ENCODE results near the gene EPS8.
"Not testable (repeated sequence)": the region's sequence is repeated elsewhere in the genome, so short reads cannot be mapped to it uniquely, and the experiment has no call there.

The EPS8 gene

DNA sequence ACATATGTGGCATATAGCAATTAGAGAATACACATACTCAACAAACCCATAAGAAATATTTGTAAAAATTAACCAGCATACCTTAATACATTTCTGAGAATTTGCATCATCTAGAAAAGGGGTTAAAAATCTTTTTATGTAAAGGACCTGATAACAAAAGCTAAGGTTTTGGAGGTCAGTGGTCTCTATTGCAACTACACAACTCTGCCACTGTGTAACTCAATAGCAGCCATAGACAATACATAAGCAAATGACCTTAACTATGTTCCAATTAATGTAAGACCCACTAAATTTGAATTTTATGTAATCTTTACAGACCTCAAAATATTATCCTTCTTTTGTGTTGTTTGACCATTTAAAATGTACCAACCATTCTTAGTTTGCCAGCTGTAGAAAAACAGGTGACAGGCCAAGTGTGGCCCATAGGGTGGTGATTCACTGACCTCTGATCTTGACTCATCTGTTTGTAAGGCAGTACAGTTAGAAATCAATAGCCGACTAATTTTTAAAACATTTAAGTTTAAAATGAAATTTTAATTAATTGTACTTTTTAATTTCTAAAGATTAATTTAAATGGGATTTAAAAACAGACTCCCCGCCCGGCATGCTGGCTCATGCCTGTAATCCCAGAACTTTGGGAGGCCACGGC lies 7.4 kb upstream of the EPS8 start:
- no peak for DNase-seq

DNA sequence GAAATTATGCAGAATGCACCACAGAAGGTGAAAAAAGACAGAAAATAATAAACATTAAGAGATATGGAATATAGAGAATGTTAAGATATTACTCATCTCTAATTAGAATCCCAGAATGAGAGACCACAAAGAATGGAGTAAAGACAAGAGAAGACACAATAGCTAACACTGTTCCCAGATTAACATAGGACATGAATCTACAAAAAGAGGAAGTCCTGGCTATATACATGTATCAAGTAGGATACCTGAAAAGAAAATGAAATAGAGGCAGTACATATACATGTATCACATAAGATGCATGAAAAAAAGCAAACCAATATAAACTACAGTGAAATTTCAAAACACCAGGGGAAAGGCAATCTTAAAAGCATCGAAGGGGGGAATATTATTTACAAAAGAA lies 5.6 kb upstream of the EPS8 start:
- no peak for DNase-seq

DNA sequence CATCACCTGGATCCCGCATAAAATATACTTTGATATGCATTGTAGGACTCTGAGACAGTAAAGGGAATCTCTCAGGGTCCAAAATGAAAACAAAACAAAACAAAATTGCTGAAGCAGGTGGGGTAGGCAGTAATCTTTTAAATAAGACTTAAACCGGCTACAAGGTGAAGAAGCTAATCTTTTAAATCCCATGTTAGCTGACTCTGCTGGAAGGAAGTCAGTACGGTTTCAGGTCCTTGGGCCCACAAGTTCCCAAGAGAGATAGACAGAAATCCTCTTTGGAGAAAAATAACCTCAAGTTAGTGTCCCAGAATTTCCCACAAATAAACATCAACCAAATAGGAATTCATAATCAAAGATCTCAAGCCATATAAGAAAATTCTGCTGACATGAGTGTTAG lies 5.0 kb upstream of the EPS8 start:
- no peak for DNase-seq

DNA sequence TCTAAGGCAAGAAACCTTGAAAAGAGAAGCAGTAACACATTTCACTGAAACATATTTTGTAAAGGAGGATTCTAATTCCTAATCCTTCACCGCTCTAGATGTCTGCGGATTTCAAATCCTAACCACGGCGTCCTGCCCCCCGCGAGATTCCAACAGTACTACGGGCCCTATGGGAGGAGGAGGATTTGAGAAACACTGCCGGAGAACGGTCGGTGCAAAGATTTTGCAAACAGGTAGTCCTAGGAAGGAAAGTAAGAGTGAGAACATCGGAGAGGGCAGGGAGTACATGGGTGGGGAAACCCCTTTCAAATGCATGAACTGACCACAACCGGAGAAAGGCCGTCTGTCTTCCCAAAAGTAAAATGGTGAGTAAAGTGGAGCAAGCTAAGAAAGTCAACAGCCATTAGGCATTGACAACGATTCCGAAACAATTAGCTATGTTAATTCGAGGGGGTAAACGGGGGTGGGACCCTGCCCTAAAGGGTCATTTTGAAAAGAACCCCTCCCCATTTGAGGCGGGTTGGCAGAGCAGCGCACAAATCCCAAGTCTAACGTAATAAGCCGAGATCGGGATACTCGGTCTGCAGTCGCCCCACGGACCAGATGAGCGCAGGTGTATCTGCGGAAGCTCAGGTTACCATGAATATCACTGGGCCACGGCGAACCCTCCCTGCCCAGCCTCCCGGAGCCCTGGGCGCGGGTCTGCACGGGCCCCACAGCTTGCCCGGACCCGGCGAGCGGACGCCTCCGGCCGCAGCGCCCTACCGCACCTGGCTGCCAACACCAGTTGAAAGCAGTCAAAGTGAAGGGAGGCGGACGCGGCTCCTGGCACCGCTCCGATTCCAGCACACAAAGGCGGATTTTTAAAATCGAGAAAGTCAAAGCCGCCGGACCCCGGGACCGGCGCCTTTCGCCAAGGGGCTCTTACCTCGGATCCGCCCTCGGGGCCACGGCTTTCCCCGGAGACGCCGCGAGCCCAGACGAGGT lies 662 bp downstream of the EPS8 start:
- no peak for DNase-seq

DNA sequence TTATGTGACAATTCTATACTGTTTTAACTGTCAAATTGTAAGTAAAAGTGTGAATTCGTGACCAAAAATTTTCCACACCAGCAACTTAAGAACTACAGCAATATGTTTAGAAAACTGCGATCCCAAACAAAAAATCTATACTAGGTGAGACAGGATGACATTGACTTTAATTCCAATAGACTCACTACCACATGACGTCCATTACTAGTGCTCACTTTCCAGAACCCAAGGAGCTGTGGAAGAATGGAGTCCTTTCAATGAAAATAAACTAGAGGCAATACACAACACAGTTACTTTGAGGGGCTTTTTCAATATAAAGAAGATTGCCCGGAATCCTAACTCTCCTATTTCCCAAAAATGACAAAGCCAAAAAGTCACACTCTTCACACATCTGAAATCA lies 1.4 kb downstream of the EPS8 start:
- no peak for DNase-seq

DNA sequence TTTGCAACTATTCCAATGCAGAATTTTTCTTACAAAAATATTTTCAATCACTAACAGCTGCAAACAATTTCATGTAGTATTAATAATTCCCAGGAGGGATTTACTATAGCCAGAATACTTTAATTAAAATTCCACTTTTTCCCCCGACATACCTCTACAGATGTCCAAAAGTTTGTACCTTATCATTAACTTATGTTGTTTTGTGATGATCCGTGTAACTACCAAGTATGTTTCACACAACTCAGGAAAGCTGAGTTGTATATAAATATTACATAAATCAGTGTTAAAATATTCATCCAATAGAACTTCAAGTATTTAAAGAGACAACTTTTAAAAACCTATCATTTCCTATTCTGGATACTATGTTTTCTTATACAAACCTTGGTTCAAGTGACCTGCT lies 2.4 kb downstream of the EPS8 start:
- no peak for DNase-seq

DNA sequence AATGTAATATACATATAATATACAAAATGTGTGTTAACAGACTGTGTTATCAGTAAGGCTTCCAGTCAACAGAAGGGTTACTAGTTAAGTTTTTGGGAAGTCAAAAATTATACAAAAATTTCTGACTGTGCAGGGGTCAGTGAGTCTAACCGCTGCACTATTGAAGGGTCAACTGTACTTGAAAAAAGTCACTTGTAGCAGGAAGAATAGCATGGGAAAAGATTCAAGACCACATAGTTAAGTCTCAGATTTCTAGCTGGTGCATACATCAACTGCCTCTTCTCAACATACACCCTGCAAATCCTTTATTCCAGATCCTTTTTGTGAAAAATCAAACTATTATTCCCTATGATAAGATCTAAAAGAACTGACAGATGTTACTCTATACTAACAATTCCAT lies 5.9 kb downstream of the EPS8 start:
- no peak for DNase-seq

DNA sequence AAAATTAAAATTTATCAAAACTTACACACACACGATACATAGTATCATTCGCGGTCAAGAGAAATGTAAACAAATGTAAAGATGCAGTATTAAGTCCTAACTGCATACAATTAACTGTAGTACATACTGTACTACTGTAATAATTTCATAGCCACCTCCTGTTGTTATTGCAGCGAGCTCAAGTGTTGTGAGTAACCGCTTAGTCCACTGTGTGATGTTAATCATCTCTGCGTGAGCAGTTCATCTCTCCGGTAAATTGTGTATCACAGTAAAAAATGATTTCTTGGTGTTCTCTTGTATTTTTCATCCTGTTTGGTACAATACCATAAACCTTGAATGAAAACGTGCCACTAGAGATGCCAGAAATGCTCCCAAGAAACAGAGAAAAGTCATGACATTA lies 6.5 kb downstream of the EPS8 start:
- no peak for DNase-seq

DNA sequence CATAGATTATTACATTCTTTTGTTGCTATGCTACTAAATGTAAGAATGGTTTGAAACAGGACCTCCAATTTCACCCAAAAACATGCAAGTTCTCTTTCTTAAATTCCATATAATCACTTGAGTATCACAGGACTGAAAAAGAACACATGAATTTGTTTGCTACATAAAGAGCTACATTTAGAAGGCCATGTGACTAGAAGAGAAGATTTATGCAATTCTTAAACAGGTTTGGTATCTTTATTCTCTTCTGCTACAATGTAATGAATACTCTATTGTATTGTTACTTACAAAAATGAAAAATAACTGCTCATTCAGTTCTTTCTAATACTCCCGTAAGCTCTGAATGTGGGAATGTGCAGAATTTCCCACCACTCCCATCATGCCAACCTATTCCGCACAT lies 9.3 kb downstream of the EPS8 start:
- DNase-seq: no peak

DNA sequence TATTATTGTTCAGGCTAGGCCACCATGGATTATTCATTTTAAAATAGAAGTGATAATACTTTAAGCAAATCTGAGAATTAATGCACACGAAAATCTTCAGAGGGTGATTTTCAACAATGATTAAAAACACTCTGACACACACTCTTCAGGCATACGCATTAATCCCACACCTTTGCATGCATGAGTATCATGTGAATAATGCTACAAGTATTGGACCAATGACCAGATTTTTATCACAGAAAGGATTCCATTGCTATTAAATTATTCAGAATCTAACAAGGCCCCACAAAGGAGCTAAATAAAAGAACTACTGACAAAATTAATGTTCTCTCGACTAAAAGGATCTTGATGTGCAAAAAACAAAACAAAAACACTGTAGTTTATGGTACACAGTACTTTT lies 11.1 kb downstream of the EPS8 start:
- DNase-seq: no peak

DNA sequence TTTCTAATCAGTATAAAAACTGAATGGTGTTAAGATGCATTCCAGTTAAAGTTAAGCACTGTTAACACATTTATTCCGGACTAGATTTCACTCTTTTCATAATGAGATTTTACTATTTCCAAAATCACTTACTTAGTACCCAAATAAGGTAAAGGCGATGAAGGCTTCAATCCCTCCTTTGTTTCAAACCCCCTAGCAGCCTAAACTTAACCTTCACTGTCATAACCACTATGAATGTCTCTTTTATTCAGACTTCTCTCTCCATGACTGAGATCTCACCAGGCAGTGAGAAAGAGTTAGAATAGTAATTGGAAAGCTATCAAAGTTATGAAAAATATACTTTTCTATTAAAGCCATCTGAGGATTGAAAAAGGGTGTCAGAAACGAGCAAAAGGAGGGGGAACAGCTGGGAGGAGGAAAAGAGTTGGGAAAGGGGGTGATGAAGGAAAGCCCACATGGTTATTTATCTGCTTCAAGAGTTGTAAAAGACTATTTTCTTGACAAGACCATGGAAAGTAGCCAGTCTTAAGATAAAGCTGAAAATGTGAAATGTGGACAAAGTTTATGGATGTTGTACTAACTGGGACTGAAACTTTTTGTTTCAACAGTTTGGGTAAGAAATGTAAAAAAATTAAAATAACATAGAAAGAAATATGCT lies 11.7 kb downstream of the EPS8 start:
- DNase-seq: no peak

DNA sequence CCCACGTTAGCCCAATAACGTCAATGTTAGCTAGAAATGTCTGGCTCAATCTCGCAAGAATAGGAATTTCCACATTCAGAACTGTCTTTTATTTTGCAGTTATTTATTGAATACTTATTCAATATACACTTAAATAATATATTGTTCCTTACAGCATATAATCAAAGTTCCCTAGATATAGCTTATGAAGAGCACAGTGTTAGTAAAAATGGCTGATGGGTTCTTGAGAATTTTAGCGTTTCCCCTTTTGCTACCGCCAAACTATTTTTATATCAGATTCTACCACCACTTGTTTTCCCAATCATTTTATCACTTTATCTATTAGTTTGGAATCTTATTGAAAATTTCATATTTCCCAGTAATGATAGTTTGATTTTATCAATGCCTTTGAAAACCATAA lies 12.7 kb downstream of the EPS8 start:
- no peak for DNase-seq

DNA sequence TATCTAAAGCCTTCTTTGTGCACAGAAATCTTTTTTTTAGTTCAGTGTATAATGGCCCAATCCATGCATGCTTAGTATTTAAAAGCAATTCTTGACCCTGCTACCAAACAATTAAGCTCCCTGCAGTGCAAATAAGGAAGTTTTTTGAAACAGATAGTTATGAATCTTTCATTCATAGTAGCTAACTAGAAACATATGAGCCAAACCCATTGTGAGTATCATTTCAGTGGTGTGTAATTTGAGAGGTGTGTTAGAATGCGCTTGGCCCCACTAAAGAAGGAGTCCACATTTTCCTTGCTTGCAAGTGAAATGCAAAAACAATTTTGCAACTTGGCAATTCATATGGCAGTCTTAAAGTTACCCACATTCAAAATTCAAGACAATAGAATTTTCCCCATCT lies 14.4 kb downstream of the EPS8 start:
- no peak for DNase-seq

DNA sequence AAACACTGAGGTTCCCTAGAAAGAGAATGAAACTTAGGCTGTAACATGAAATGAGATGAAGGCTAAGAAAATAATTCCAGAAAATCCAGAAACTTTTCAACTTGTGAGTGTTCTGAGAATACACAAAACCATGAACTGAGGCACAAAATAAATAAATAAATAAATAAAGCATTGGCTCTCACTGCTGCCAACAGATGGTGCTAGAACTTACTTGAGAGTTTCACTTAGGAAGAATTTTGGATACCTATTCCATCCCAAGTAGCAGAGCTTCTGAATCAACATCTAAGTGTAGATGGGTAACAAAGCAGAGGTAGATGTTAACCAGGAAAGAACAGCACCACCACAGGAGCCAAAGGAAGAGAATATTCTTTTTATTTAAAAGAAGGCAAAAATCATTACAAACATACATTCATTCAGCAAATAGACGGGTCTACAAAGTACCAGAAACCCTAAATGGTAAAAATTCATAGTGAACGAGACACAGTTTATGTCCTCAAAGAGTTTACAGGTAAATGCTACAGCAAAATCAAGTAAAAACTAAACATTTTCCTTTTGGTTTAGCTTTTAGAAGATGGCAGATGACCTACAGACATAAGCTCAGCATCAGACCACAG lies 16.7 kb downstream of the EPS8 start:
- no peak for DNase-seq

DNA sequence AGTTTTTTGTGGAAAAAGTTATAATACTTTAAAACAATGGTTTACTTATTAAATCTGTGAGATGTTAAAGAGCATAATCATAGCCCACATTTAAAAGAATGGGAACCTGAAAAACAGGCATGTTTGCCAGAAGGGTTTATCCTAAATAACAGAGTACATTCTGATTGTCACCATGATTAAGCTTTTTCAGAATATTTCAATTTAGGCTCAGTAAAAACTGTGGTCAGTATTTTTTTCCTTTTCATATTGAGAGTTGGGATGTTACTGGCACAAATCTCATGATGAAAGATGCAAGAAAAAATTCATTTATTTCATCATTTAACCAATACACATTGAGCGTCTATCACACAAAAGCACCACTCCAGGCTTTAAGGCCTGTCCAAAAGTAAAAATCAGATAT lies 18.6 kb downstream of the EPS8 start:
- no peak for DNase-seq

DNA sequence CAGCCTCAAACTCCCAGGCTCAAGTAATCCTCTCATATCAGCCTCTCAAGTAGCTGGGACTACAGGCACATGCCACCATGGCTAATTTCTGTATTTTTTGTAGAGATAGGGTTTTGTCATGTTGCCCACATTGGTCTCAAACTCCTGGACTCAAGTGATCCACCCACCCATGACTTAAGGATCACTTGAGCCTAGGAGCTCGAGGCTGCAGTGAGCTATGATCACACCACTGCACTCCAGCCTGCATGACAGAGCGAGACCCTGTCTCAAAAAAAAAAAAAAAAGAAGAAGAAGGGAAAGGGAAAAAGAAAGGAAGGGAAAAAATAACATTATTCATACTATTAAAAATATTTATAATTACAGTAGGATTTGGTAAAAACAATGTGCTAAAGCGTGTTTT lies 19.2 kb downstream of the EPS8 start:
- no peak for DNase-seq

DNA sequence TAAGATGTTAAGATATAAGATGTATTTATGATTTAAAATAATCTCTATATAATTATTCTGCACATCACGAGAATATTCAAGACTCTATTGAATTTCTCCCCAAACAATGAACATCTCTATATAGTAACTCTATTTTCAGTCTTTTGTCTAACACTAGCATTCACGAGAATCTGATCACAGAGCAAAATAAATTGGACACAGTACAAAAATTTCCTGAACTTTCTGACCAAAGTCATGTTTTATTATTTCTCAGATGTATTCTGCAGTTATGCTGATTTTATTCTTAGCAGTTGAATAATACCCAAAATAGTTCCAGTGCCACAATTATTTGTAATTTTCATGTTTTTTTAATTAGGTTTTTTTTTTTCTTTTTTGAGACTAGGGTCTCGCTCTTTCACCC lies 19.6 kb downstream of the EPS8 start:
- DNase-seq: no peak

DNA sequence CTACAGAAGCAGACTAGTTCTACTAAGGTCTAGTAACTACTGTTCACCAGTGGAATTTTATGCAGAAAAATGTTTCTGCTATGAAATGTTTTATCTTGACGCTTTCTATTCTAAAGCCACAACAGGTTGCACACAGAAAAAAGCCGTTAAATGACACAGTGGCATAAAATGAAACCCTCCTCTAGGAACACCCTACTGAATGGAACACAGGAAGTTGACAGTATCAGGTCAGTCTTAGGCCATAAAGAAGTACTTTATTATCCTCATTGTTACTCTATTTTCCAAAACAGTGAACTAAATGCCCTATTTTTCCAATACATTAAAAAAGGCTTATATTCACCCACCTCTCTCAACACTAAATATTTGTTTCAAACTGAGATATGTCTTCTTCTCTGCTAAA lies 21.9 kb downstream of the EPS8 start:
- DNase-seq: no peak

DNA sequence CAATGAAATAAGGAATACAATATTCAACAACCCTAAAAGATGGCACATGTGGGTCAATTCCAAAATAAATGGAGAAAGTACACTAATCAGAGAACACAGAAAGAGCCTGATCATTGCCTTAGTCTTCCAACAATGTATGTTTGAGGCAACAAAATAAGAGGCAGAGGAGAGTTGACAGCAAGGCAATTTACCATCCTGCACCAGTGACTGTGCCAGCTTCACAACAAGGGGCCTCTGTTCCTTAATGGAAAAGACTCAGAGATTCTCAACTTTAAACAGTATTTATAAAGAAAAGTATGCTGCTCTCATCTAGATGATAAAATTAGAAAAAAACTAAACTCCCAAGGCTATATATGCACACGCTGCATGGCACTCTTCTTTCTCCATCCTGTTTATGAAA lies 25.9 kb downstream of the EPS8 start:
- no peak for DNase-seq

DNA sequence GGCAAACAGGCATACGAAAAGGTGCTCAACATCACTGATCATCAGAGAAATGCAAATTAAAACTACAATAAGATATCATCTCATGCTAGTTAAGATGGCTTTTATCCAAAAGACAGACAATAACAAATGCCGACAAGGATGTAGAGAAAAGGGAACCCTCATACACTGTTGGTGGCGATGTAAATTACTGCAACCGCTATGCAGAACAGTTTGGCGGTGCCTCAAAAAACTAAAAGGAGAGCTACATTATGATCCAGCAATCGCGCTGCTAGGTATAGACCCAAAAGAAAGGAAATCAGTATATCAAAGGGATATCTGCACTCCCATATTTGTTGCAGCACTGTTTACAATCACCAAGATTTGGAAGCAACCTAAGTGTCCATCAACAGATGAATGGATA lies 27.0 kb downstream of the EPS8 start:
- not testable (repeated sequence) for DNase-seq

DNA sequence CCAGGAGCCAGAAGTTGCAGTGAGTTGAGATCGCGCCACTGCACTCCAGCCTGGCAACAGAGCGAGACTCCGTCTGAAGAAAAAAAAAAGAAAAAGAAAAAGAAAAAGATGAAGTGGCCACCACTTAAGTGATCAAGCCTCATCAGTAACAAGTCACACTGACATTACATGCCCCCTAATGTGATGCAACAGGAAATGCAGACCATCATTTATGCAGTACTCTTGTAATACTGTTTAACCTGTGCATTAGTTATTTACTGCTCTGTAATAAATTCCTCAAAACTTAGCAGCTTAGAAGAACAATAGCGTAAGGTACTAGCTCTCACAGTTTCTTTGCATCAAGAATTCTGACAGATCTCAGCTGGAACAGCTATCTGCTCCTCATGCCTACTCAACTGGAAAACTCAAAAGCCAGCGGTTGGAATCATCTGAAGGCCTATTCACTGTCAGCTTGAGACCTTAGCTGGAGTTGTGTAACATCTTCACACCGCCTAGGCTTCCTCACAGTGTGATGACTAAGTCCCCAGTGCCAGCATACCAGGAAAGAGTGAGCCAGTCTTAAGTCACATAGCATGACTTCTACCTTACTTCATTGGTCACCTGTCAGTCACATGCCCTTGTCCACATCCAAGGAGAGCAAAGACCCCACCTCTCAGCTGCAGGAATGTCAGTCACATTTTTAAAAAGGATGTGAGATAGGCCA lies 31.5 kb downstream of the EPS8 start:
- DNase-seq: no peak

DNA sequence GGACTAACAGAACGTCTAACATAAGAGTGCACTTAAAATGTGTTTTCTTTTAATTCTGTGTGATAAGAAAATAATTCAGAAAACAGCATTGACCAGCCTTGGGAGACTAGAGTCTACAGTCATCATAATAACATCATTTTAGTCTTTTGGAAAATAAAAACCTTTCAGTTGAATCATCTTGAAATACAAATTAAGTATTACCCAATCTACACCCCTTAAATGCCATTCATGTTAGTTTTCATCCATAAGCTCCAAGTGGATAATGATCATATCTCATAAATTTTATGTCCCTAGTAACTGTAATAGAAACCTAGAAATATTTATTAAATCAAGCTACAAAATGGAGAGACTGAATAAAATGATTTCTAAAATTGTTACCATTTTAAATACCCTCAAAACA lies 32.4 kb downstream of the EPS8 start:
- DNase-seq: no peak

DNA sequence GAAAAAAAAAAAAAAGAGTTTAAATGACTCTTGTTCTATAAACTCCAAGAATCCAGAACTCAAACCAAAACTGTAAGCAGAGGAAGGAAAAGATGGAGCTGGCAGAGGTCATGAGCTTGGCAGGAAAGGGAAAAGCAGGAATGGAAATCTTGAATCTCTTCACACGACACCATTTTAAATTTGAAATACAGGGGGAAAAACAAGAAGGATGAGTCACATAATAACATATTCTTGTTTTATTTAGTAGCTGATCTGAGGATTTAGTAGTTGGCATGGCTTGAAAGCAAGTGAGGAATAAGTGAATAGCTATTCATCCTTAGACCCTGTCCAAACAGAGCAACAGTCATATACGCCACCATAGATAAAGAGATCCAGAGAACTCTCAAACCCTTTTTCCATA lies 35.0 kb downstream of the EPS8 start:
- DNase-seq: no peak
